ENCODE data around the gene ARSI.
A peak's percentile ranks its signal among the peaks of the same experiment; 100 is the strongest.

The ARSI gene

GRCh38 chr5:150309886-150310239, 7.2 kb upstream of the ARSI start:
- Histone ChIP-seq H2AFZ (ENCODE audit: low read depth, low read length) (no peak overlapping the region), H3K27ac (ENCODE audit: low read length, poor library complexity, severe bottlenecking) (no peak overlapping the region), H2BK12ac (ENCODE audit: low read length in 2 of 2) (no peak overlapping the region), H3K14ac (ENCODE audit: low read length in 2 of 2) (no peak overlapping the region), H3K4me3 (ENCODE audit: insufficient read depth in 1 of 2, low read depth in 1 of 2, low read length in 2 of 2) (no peak overlapping the region), H2BK5ac (ENCODE audit: low read depth, low read length, poor library complexity, severe bottlenecking) (no peak overlapping the region), H3K4me1 (ENCODE audit: control insufficient read depth, insufficient read depth, low read depth, low read length) (peaks cover 13% of the 10 kb centered on the region), H3K36me3 (ENCODE audit: control insufficient read depth in 1 of 2, insufficient read depth in 2 of 2, low read depth in 1 of 2, low read length in 2 of 2) (no peaks in the 10 kb centered on the region), H3K4me2 (ENCODE audit: low read length, poor library complexity, severe bottlenecking) (no peak overlapping the region), H4K8ac (ENCODE audit: low read length) (no peak overlapping the region), H3K9ac (ENCODE audit: low read length) (no peak overlapping the region), H2BK15ac (ENCODE audit: low read depth, poor library complexity, severe bottlenecking) (no peak overlapping the region), H3K9me3 (ENCODE audit: control insufficient read depth, low read length) (no peaks in the 10 kb centered on the region), H3K23ac (ENCODE audit: low read length in 2 of 2) (no peak overlapping the region), H3K79me1 (replicated peaks; ENCODE audit: low read length, poor library complexity, severe bottlenecking) (no peaks in the 10 kb centered on the region), H2BK120ac (ENCODE audit: low read depth, low read length) (no peak overlapping the region), H4K91ac (ENCODE audit: low read length) (no peak overlapping the region), H3K18ac (ENCODE audit: low read depth in 1 of 2, low read length in 2 of 2) (no peak overlapping the region), H3K4ac (ENCODE audit: low read depth in 1 of 2, low read length in 2 of 2) (no peak overlapping the region), H2AK5ac (ENCODE audit: low read length, severe bottlenecking) (no peak overlapping the region), H3K27me3 (ENCODE audit: control insufficient read depth in 1 of 2, insufficient read depth in 1 of 2, low read length in 2 of 2) (no peaks in the 10 kb centered on the region)
- no peak for DNase-seq
- no CpG with 5 or more reads among the region's 1 CpG for WGBS

- Histone ChIP-seq H3K27ac (ENCODE audit: low read length, poor library complexity, severe bottlenecking) (no peak overlapping the region), H3K9ac (ENCODE audit: low read length) (no peak overlapping the region), H3K4me1 (ENCODE audit: control insufficient read depth, insufficient read depth, low read depth, low read length) (peaks cover 11% of the 10 kb centered on the region), H3K36me3 (ENCODE audit: control insufficient read depth in 1 of 2, insufficient read depth in 2 of 2, low read depth in 1 of 2, low read length in 2 of 2) (no peaks in the 10 kb centered on the region), H3K4me3 (ENCODE audit: insufficient read depth in 1 of 2, low read depth in 1 of 2, low read length in 2 of 2) (no peak overlapping the region), H3K9me3 (ENCODE audit: control insufficient read depth, low read length) (no peaks in the 10 kb centered on the region), H4K91ac (ENCODE audit: low read length) (no peak overlapping the region), H3K4ac (ENCODE audit: low read depth in 1 of 2, low read length in 2 of 2) (no peak overlapping the region), H2BK15ac (ENCODE audit: low read depth, poor library complexity, severe bottlenecking) (no peak overlapping the region), H3K4me2 (ENCODE audit: low read length, poor library complexity, severe bottlenecking) (no peak overlapping the region), H2BK5ac (ENCODE audit: low read depth, low read length, poor library complexity, severe bottlenecking) (no peak overlapping the region), H3K14ac (ENCODE audit: low read length in 2 of 2) (no peak overlapping the region), H2BK120ac (ENCODE audit: low read depth, low read length) (no peak overlapping the region), H2AFZ (ENCODE audit: low read depth, low read length) (no peak overlapping the region), H3K23ac (ENCODE audit: low read length in 2 of 2) (no peak overlapping the region), H3K27me3 (ENCODE audit: control insufficient read depth in 1 of 2, insufficient read depth in 1 of 2, low read length in 2 of 2) (no peaks in the 10 kb centered on the region), H3K18ac (ENCODE audit: low read depth in 1 of 2, low read length in 2 of 2) (no peak overlapping the region), H4K8ac (ENCODE audit: low read length) (no peak overlapping the region), H2BK12ac (ENCODE audit: low read length in 2 of 2) (no peak overlapping the region), H3K79me1 (replicated peaks; ENCODE audit: low read length, poor library complexity, severe bottlenecking) (no peaks in the 10 kb centered on the region), H2AK5ac (ENCODE audit: low read length, severe bottlenecking) (peak overlapping the region; percentile 72)
- 67% methylated on average over 7 of the region's 7 CpGs for WGBS
- no peak for DNase-seq
Measured at GRCh38 chr5:150309101-150309885, 6.6 kb upstream of the ARSI start.

GRCh38 chr5:150307617-150308426, 5.1 kb upstream of the ARSI start:
- H3K4me1 ChIP-seq (ENCODE audit: control insufficient read depth, insufficient read depth, low read depth, low read length) = peaks cover 17% of the 10 kb centered on the region

GRCh38 chr5:150306775-150307174, 4.1 kb upstream of the ARSI start:
- H3K27ac ChIP-seq (ENCODE audit: low read length, poor library complexity, severe bottlenecking) = no peak overlapping the region
- peak overlapping the region; percentile 68 for H2AK5ac ChIP-seq (ENCODE audit: low read length, severe bottlenecking)
- no peak overlapping the region for H4K8ac ChIP-seq (ENCODE audit: low read length)
- H2BK12ac ChIP-seq (ENCODE audit: low read length in 2 of 2) = peak overlapping the region in 1 of 2 experiments; percentile 42
- H3K36me3 ChIP-seq (ENCODE audit: control insufficient read depth in 1 of 2, insufficient read depth in 2 of 2, low read depth in 1 of 2, low read length in 2 of 2) = no peaks in the 10 kb centered on the region
- H3K18ac ChIP-seq (ENCODE audit: low read depth in 1 of 2, low read length in 2 of 2) = peak overlapping the region in 1 of 2 experiments; percentile 68
- peaks cover 22% of the 10 kb centered on the region for H3K4me1 ChIP-seq (ENCODE audit: control insufficient read depth, insufficient read depth, low read depth, low read length)
- 95% methylated on average over 4 of the region's 4 CpGs for WGBS
- no peak for DNase-seq
- no peaks in the 10 kb centered on the region for H3K9me3 ChIP-seq (ENCODE audit: control insufficient read depth, low read length)
- H4K91ac ChIP-seq (ENCODE audit: low read length) = peak overlapping the region; percentile 23
- no peak overlapping the region for H3K4me2 ChIP-seq (ENCODE audit: low read length, poor library complexity, severe bottlenecking)
- no peaks in the 10 kb centered on the region for H3K27me3 ChIP-seq (ENCODE audit: control insufficient read depth in 1 of 2, insufficient read depth in 1 of 2, low read length in 2 of 2)
- no peak overlapping the region for H3K4me3 ChIP-seq (ENCODE audit: insufficient read depth in 1 of 2, low read depth in 1 of 2, low read length in 2 of 2)
- H3K23ac ChIP-seq (ENCODE audit: low read length in 2 of 2) = no peak overlapping the region
- H3K4ac ChIP-seq (ENCODE audit: low read depth in 1 of 2, low read length in 2 of 2) = peak overlapping the region; percentile 12 to 27
- H2BK5ac ChIP-seq (ENCODE audit: low read depth, low read length, poor library complexity, severe bottlenecking) = no peak overlapping the region
- H2BK120ac ChIP-seq (ENCODE audit: low read depth, low read length) = no peak overlapping the region
- no peaks in the 10 kb centered on the region for H3K79me1 ChIP-seq (replicated peaks; ENCODE audit: low read length, poor library complexity, severe bottlenecking)
- H2BK15ac ChIP-seq (ENCODE audit: low read depth, poor library complexity, severe bottlenecking) = peak overlapping the region; percentile 33
- no peak overlapping the region for H2AFZ ChIP-seq (ENCODE audit: low read depth, low read length)
- no peak overlapping the region for H3K9ac ChIP-seq (ENCODE audit: low read length)
- no peak overlapping the region for H3K14ac ChIP-seq (ENCODE audit: low read length in 2 of 2)

More at GRCh38 chr5:150307617-150308426, 5.1 kb upstream of the ARSI start:
- H3K23ac ChIP-seq (ENCODE audit: low read length in 2 of 2) = no peak overlapping the region
- no peaks in the 10 kb centered on the region for H3K36me3 ChIP-seq (ENCODE audit: control insufficient read depth in 1 of 2, insufficient read depth in 2 of 2, low read depth in 1 of 2, low read length in 2 of 2)
- no peaks in the 10 kb centered on the region for H3K9me3 ChIP-seq (ENCODE audit: control insufficient read depth, low read length)
- H3K9ac ChIP-seq (ENCODE audit: low read length) = no peak overlapping the region
- no peak overlapping the region for H4K8ac ChIP-seq (ENCODE audit: low read length)
- H3K27ac ChIP-seq (ENCODE audit: low read length, poor library complexity, severe bottlenecking) = no peak overlapping the region
- no peak overlapping the region for H2AFZ ChIP-seq (ENCODE audit: low read depth, low read length)
- H3K27me3 ChIP-seq (ENCODE audit: control insufficient read depth in 1 of 2, insufficient read depth in 1 of 2, low read length in 2 of 2) = no peaks in the 10 kb centered on the region
- H3K4ac ChIP-seq (ENCODE audit: low read depth in 1 of 2, low read length in 2 of 2) = peak overlapping the region in 1 of 2 experiments; percentile 6
- H3K4me2 ChIP-seq (ENCODE audit: low read length, poor library complexity, severe bottlenecking) = no peak overlapping the region
- WGBS = 81% methylated on average over 11 of the region's 11 CpGs
- no peak overlapping the region for H3K4me3 ChIP-seq (ENCODE audit: insufficient read depth in 1 of 2, low read depth in 1 of 2, low read length in 2 of 2)
- H2AK5ac ChIP-seq (ENCODE audit: low read length, severe bottlenecking) = peak overlapping the region; percentile 64
- DNase-seq = no peak
- H2BK120ac ChIP-seq (ENCODE audit: low read depth, low read length) = no peak overlapping the region
- no peak overlapping the region for H3K14ac ChIP-seq (ENCODE audit: low read length in 2 of 2)
- H4K91ac ChIP-seq (ENCODE audit: low read length) = no peak overlapping the region
- H2BK15ac ChIP-seq (ENCODE audit: low read depth, poor library complexity, severe bottlenecking) = no peak overlapping the region
- H3K79me1 ChIP-seq (replicated peaks; ENCODE audit: low read length, poor library complexity, severe bottlenecking) = no peaks in the 10 kb centered on the region
- no peak overlapping the region for H2BK12ac ChIP-seq (ENCODE audit: low read length in 2 of 2)
- H2BK5ac ChIP-seq (ENCODE audit: low read depth, low read length, poor library complexity, severe bottlenecking) = no peak overlapping the region
- no peak overlapping the region for H3K18ac ChIP-seq (ENCODE audit: low read depth in 1 of 2, low read length in 2 of 2)
